GM12878 (cell line): ENCODE data around the gene ACVR1B. TPM values are rescaled to one million over a fixed set of nuclear protein-coding genes. Genes with fewer than 3 reads are reported as not detected.
A peak's percentile ranks its signal among the peaks of the same experiment; 100 is the strongest.

Source experiments
- ATAC-seq: fragments of 200-7000 bp; cut with Tn5 transposase; 3 replicates; pipeline ENCODE4 v1.9.1; 2020; ENCODE audit warnings: mild to moderate bottlenecking, moderate library complexity
- BruUV-seq: library from RNA; stranded (reverse); fragments of 400-500 nt; replicated peaks from 2 replicates; lab custom pipeline; 2021; lab: Mats Ljungman, UMichigan
- CTCF ChIA-PET: fragments of 300-600 bp; sonication (Branson Sonifier 250); formaldehyde crosslinking; extraction: SDS; loops from one replicate; lab custom pipeline; 2021; ENCODE audit warnings: inconsistent platforms; lab: Yijun Ruan, JAX
- POLR2A ChIA-PET: fragments of 350-600 bp; formaldehyde crosslinking; extraction: SDS; loops from one replicate; lab custom pipeline; 2021; ENCODE audit warnings: inconsistent platforms; lab: Charles Lee
- RAD21 ChIA-PET: fragments of 300-600 bp; sonication (Branson Sonifier 250); formaldehyde crosslinking; loops from one replicate; lab custom pipeline; 2023; ENCODE audit warnings: antibody characterized with exemption; ENCODE audit not compliant: unreplicated experiment; lab: Charles Lee
- SMC1A ChIA-PET: fragments of 300-600 bp; sonication (Branson Sonifier 250); formaldehyde crosslinking; loops from one replicate; lab custom pipeline; 2023; ENCODE audit not compliant: unreplicated experiment, uncharacterized antibody; lab: Charles Lee
- DNase-seq: peaks from one replicate; pipeline ENCODE4 v3.0.0-alpha.2; 2011; ENCODE audit warnings: low read depth, low spot score
- FAIRE-seq: peaks from 3 replicates; lab custom pipeline; 2011; peaks lifted over from hg19 to GRCh38; lab: Jason Lieb, UNC
- H2AFZ ChIP-seq: 2 replicates; pipeline ENCODE4 v1.6.0; 2011; ENCODE audit warnings: low read depth, low read length, control low read depth; ENCODE audit not compliant: control insufficient read depth
- H3K27ac ChIP-seq: 2 replicates; pipeline ENCODE4 v1.5.1; 2011; ENCODE audit warnings: control low read depth; ENCODE audit not compliant: control insufficient read depth, insufficient read depth
- H3K27me3 ChIP-seq, 2 experiments: replicated peaks in 1 of 2; 2 replicates each; pipeline versions ENCODE4 v1.6.0 to v1.6.1; 2011; ENCODE audit warnings: low read length in 1 of 2; ENCODE audit not compliant: control insufficient read depth in 2 of 2, insufficient read depth in 2 of 2
- H3K36me3 ChIP-seq, 2 experiments: 2 replicates each; pipeline ENCODE4 v1.5.1; 2011; ENCODE audit warnings: low read length in 1 of 2; ENCODE audit not compliant: control insufficient read depth in 2 of 2, insufficient read depth in 2 of 2
- H3K4me1 ChIP-seq: 2 replicates; pipeline ENCODE4 v1.6.1; 2011; ENCODE audit warnings: mild to moderate bottlenecking, low read length, moderate library complexity, mixed read lengths; ENCODE audit not compliant: control insufficient read depth, insufficient read depth
- H3K4me2 ChIP-seq: 2 replicates; pipeline ENCODE4 v1.6.0; 2011; ENCODE audit warnings: control low read depth; ENCODE audit not compliant: control insufficient read depth, insufficient read depth
- H3K4me3 ChIP-seq: fragments of 200-600 bp; sonication (generic); 2 replicates; pipeline ENCODE4 v1.5.1; 2016
- H3K79me2 ChIP-seq: 2 replicates; pipeline ENCODE4 v1.6.0; 2011; ENCODE audit warnings: low read length; ENCODE audit not compliant: control insufficient read depth, insufficient read depth
- H3K9ac ChIP-seq: 2 replicates; pipeline ENCODE4 v1.8.0; 2011; ENCODE audit warnings: low read length, control low read depth, mixed read lengths; ENCODE audit not compliant: control insufficient read depth, insufficient read depth
- H3K9me3 ChIP-seq: replicated peaks from 3 replicates; pipeline ENCODE4 v1.5.1; 2011; ENCODE audit warnings: mild to moderate bottlenecking, low read length; ENCODE audit not compliant: control insufficient read depth, insufficient read depth
- H4K20me1 ChIP-seq: 2 replicates; pipeline ENCODE4 v1.6.0; 2011; ENCODE audit not compliant: control insufficient read depth, insufficient read depth
- BCL11A ChIP-seq: IDR thresholded peaks from 2 replicates; pipeline ENCODE4 v1.6.1; 2011; ENCODE audit warnings: low read depth, low read length
- BHLHE40 ChIP-seq, 2 experiments: fragments of 450-650 bp in 1 of 2; IDR thresholded peaks; 2 replicates each; pipeline ENCODE4 v1.6.1; 2011 to 2017; ENCODE audit warnings: low read depth in 2 of 2, borderline replicate concordance in 1 of 2, improper control_type of control experiment in 1 of 2, low read length in 1 of 2, mild to moderate bottlenecking in 1 of 2
- CTCF ChIP-seq, 3 experiments: IDR thresholded peaks in 2 of 3; conservative IDR thresholded peaks in 1 of 3; 2 replicates each; pipeline ENCODE4 v1.5.1; 2011; ENCODE audit warnings: low read depth in 3 of 3, low read length in 3 of 3, mild to moderate bottlenecking in 3 of 3, control low read depth in 2 of 3, moderate library complexity in 2 of 3, inconsistent platforms in 1 of 3, mixed read lengths in 1 of 3; ENCODE audit not compliant: control insufficient read depth in 2 of 3, insufficient read depth in 1 of 3; ENCODE audit errors: extremely low read depth in 1 of 3
- DPF2 ChIP-seq: fragments of 450-650 bp; IDR thresholded peaks from 2 replicates; pipeline ENCODE4 v1.6.1; 2017; ENCODE audit warnings: mild to moderate bottlenecking
- EGR1 ChIP-seq, 2 experiments: IDR thresholded peaks; 1 replicate in 1 of 2; 2 replicates in 1 of 2; pipeline ENCODE4 v1.6.1; 2011 to 2012; ENCODE audit warnings: low read depth in 2 of 2, low read length in 2 of 2, borderline replicate concordance in 1 of 2, mild to moderate bottlenecking in 1 of 2, moderate library complexity in 1 of 2
- ESRRA ChIP-seq: IDR thresholded peaks from 2 replicates; pipeline ENCODE4 v1.6.1; 2012; ENCODE audit warnings: mild to moderate bottlenecking, low read length, improper control_type of control experiment
- GABPA ChIP-seq: IDR thresholded peaks from 2 replicates; pipeline ENCODE4 v1.6.1; 2014; ENCODE audit warnings: antibody characterized with exemption, low read depth, mild to moderate bottlenecking, inconsistent platforms
- HDGF ChIP-seq: fragments of 450-650 bp; IDR thresholded peaks from 2 replicates; pipeline ENCODE4 v1.6.1; 2016; ENCODE audit warnings: antibody characterized with exemption
- IKZF1 ChIP-seq: fragments of 450-650 bp; conservative IDR thresholded peaks from 2 replicates; pipeline ENCODE4 v1.6.1; 2017; ENCODE audit warnings: antibody characterized with exemption, mild to moderate bottlenecking
- KAT2A ChIP-seq: conservative IDR thresholded peaks from 2 replicates; pipeline ENCODE4 v1.6.1; 2011; ENCODE audit warnings: low read depth, low read length; ENCODE audit not compliant: control insufficient read depth
- LARP7 ChIP-seq: fragments of 450-650 bp; IDR thresholded peaks from 2 replicates; pipeline ENCODE4 v1.6.1; 2017; ENCODE audit warnings: mild to moderate bottlenecking
- MEF2B ChIP-seq: fragments of 450-650 bp; IDR thresholded peaks from 2 replicates; pipeline ENCODE4 v1.6.1; 2018; ENCODE audit warnings: mild to moderate bottlenecking, moderate library complexity; ENCODE audit not compliant: partially characterized antibody, poor library complexity, severe bottlenecking
- POU2F2 ChIP-seq: IDR thresholded peaks from 3 replicates; pipeline ENCODE4 v1.6.1; 2011; ENCODE audit warnings: low read depth, mild to moderate bottlenecking, low read length, borderline replicate concordance
- RAD21 ChIP-seq: IDR thresholded peaks from 2 replicates; pipeline ENCODE4 v1.6.1; 2011; ENCODE audit warnings: mild to moderate bottlenecking, low read depth, low read length, moderate library complexity; ENCODE audit not compliant: insufficient read depth
- RB1 ChIP-seq: fragments of 450-650 bp; formaldehyde crosslinking; IDR thresholded peaks from 2 replicates; pipeline ENCODE4 v1.6.1; 2017; ENCODE audit warnings: mild to moderate bottlenecking, borderline replicate concordance
- RELA ChIP-seq: fragments of 450-650 bp; IDR thresholded peaks from 2 replicates; pipeline ENCODE4 v1.8.0; 2014; ENCODE audit warnings: borderline replicate concordance; ENCODE audit not compliant: partially characterized antibody
- RUNX3 ChIP-seq: IDR thresholded peaks from 2 replicates; pipeline ENCODE4 v1.6.1; 2012; ENCODE audit warnings: low read length, inconsistent platforms
- SIN3A ChIP-seq: IDR thresholded peaks from 2 replicates; pipeline ENCODE4 v1.6.1; 2012; ENCODE audit warnings: low read depth, low read length, improper control_type of control experiment
- SMC3 ChIP-seq: IDR thresholded peaks from 2 replicates; pipeline ENCODE4 v1.6.1; 2011; ENCODE audit warnings: low read length, improper control_type of control experiment, borderline replicate concordance
- SRF ChIP-seq, 2 experiments: IDR thresholded peaks; 2 replicates each; pipeline ENCODE4 v1.6.1; 2011; ENCODE audit warnings: low read depth in 2 of 2, low read length in 2 of 2, mild to moderate bottlenecking in 1 of 2, moderate library complexity in 1 of 2
- STAT1 ChIP-seq: fragments of 450-650 bp; conservative IDR thresholded peaks from 2 replicates; pipeline ENCODE4 v1.6.1; 2014; ENCODE audit warnings: antibody characterized with exemption, mild to moderate bottlenecking
- ZSCAN29 ChIP-seq: fragments of 450-650 bp; IDR thresholded peaks from 2 replicates; pipeline ENCODE4 v1.6.1; 2017; ENCODE audit warnings: mild to moderate bottlenecking, moderate library complexity
- WGBS: methylation state at CpG from one replicate; pipeline ENCODE4 v1.1.6; 2016; ENCODE audit warnings: low lambda C conversion rate; ENCODE audit not compliant: insufficient replicate concordance, insufficient coverage; ENCODE audit errors: missing lambda C conversion rate; 5-methylcytosine and 5-hydroxymethylcytosine counted together
- in situ Hi-C: fragments of 300-500 bp; cut with MboI; formaldehyde crosslinking; loops from 9 replicates; pipeline ENCODE4 v1.14.3; 2018; ENCODE audit warnings: mixed read lengths
- intact Hi-C: fragments of 100-400 bp; cut with micrococcal nuclease; formaldehyde crosslinking; loops from one replicate; pipeline ENCODE4 v1.14.2; 2022; ENCODE audit not compliant: unreplicated experiment
- polyA plus RNA-seq, 11 experiments: library from polyadenylated mRNA; depleted of rRNA in 4 of 11; unstranded in 6 of 11; stranded (reverse) in 5 of 11; fragments of >200 nt; fragmentation: Nextera tagmentation in 4 of 11; fragmentation: Illumina TruSeq in 1 of 11; extraction: Ambion mirVana in 4 of 11; extraction: Trizol in 1 of 11; gene quantifications; 1 replicate in 1 of 11; 2 replicates in 10 of 11; pipeline versions ENCODE4 v1.2.1 to v1.2.3, GENCODE V29; 2011 to 2016; ENCODE audit warnings: inconsistent platforms in 2 of 11, missing spikeins in 2 of 11, low read depth in 1 of 11
- total RNA-seq, 4 experiments: library from RNA; depleted of rRNA in 3 of 4; stranded (reverse); fragments of >200 nt in 3 of 4; fragmentation: Illumina TruSeq in 1 of 4; extraction: Trizol in 1 of 4; gene quantifications; 2 replicates each; pipeline versions ENCODE4 v1.2.1 to v1.2.3, GENCODE V29; 2013 to 2021

The ACVR1B gene
- total and polyA plus RNA-seq, 10 of the 15 experiments (the other 5 are each of a cell fraction or from before 2014, with no cell fraction given), result 0.02 to 0.69 (median 0.16) TPM; not detected in 2

DNA sequence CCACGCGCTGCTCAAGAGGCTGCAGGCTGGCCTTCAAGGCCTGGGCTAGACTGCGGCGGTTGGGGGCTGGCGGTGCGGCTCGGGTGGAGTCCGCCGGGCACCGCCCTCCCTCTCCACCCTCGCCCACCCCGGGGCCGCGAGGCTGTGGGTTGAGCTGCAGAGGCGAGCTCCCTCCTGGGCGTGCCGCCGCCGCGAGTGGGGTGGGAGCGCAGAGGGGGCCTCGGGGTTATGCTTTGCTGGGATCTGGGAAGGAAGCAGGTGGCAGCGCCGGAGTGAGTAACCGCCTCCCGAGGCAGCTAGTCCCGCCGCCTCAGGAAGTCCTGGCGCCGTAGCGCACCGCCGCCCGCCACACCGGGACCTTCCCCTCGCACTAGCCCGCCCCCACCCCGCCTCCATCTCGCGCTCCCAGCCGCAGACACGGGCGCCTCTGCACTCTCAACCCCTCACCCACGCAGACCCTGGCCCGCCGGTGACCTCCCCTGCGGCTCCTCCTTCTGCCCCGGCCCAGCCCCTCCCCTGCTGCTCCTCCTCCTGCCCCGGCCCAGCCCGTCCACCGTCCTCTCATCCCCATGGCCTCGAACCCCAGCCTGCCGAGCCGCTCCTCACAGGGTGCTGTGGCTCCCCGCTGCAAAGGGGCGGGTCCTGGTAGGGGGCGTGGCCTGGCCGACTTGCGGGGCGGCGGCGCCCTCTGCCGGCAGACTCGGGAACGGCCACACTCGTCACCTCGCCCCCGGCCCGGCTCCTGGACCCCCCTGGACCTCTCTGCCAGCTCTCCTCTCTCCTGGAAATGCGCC, 71.9 kb downstream of the ACVR1B start:
- Histone ChIP-seq H2AFZ (peak overlapping the region; percentile 68), H3K79me2 (no peaks in the 10 kb centered on the region), H3K4me2 (peak overlapping the region; percentile 79), H3K4me1 (peaks cover 21% of the 10 kb centered on the region), H3K27me3 (peaks cover 0 to 9% of the 10 kb centered on the region in 2 experiments; a peak in 2 of 4 replicates), H3K4me3 (peak overlapping the region; percentile 44; the same call in 1 of the 2 replicates), H3K36me3 (no peaks in the 10 kb centered on the region), H4K20me1 (no peaks in the 10 kb centered on the region), H3K27ac (no peak overlapping the region), H3K9me3 (no peaks in the 10 kb centered on the region), H3K9ac (no peak overlapping the region; the same call in 1 of the 2 replicates)
- ATAC-seq, result peak; percentile 72
- in situ Hi-C loops (no loop called here), intact Hi-C loops (loop anchor here (1.0 to 5.0 kb wide), 3 partner anchors 19 to 131 kb away; no protein-coding TSS in a partner anchor)
- SMC1A ChIA-PET, result interaction anchor here (0.7 to 13.7 kb wide), 14 partner anchors 9 to 221 kb away, joined by 3 to 322 read pairs (median 6); partner anchors contain the start of genes NR4A1 and TAMALIN
- WGBS, result 1% methylated on average over 26 of the region's 70 CpGs
- RAD21 ChIA-PET, result interaction anchor here (1.2 to 9.0 kb wide), 11 partner anchors 9 to 98 kb away, joined by 3 to 131 read pairs (median 5); partner anchors contain the start of gene TAMALIN
- no peak for DNase-seq
- FAIRE-seq, result no peak
- BruUV-seq, result no TSS peak
- POLR2A ChIA-PET, result interaction anchor here (1.0 to 1.3 kb wide), 3 partner anchors 17 to 42 kb away, joined by 3 read pairs; no protein-coding TSS in a partner anchor
- CTCF ChIA-PET, result interaction anchor here (0.7 to 15.6 kb wide), 21 partner anchors 9 to 149 kb away, joined by 3 to 622 read pairs (median 4); partner anchors contain the start of genes SMIM41 and TAMALIN
- peak; percentile 65 for TF ChIP-seq RAD21
- TF ChIP-seq RELA, result peak; percentile 16
- no peak for TF ChIP-seq GABPA
- TF ChIP-seq HDGF, result 0 out of 2 replicates have a peak, but pooled peaks have one; percentile 83
- peak; percentile 67; the same call in 1 of the 2 replicates for TF ChIP-seq STAT1
- peak; percentile 51; the same call in 1 of the 2 replicates for TF ChIP-seq LARP7
- TF ChIP-seq KAT2A, result no peak
- TF ChIP-seq RUNX3, result no peak; the same call in 1 of the 2 replicates
- TF ChIP-seq BHLHE40 (IDR thresholded peaks at IDR 0.05; ENCODE audit: borderline replicate concordance in 1 of 2, low read depth in 2 of 2, low read length in 1 of 2), result peak; percentile 20 to 54; a peak in 1 of 4 replicates
- no peak for TF ChIP-seq RB1
- TF ChIP-seq ESRRA, result no peak
- no peak for TF ChIP-seq BCL11A
- TF ChIP-seq CTCF (IDR thresholded peaks at IDR 0.05 in 2 of 3, conservative IDR thresholded peaks at IDR 0.05 in 1 of 3; ENCODE audit: control insufficient read depth in 2 of 3, extremely low read depth in 1 of 3, insufficient read depth in 1 of 3, low read depth in 3 of 3, low read length in 3 of 3), result peak; percentile 91 to 97 (median 94); a peak in 5 of 6 replicates
- no peak for TF ChIP-seq ZSCAN29
- TF ChIP-seq EGR1 (IDR thresholded peaks at IDR 0.05; ENCODE audit: borderline replicate concordance in 1 of 2, low read depth in 2 of 2, low read length in 2 of 2), result peak in 1 of 2 experiments; percentile 15; a peak in 1 of 3 replicates
- peak; percentile 34; the same call in 1 of the 2 replicates for TF ChIP-seq IKZF1
- TF ChIP-seq SMC3, result peak; percentile 69
- peak; percentile 30 for TF ChIP-seq MEF2B
- TF ChIP-seq SRF (IDR thresholded peaks at IDR 0.05; ENCODE audit: low read depth in 2 of 2, low read length in 2 of 2), result 0 out of 4 replicates have a peak, but pooled peaks of 1 of the 2 experiments have one; percentile 23
- no peak for TF ChIP-seq DPF2
- TF ChIP-seq POU2F2, result 0 out of 3 replicates have a peak, but pooled peaks have one; percentile 16
- 0 out of 2 replicates have a peak, but pooled peaks have one; percentile 39 for TF ChIP-seq SIN3A
